ENCODE data around the gene ITGA8. TPM values are rescaled to one million over a fixed set of nuclear protein-coding genes. Genes with fewer than 3 reads are reported as not detected.

The ITGA8 gene
- polyA plus RNA-seq, 1 experiment = 0.25 TPM

DNA sequence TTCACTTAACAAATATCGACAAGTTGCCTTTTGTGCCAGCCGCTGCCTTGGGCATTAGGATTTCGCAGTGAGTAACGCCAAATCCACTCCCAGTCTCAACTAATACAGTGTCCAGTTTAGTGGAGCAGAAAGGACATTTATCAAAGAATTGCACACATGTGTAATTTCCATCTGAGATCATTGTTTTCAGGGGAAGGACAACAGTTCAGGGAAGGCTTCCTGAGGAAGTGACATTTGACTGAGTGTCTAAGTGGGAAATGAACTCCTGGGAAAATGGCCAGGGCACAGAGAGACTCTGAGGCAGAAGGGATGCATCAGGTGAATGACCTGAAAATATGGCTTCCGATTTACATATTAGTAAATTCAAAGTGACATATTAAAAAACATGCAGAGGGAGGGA, 89.4 kb downstream of the ITGA8 start:
- no peak for TF ChIP-seq CTCF (IDR thresholded peaks at IDR 0.05; ENCODE audit: low read depth, low read length)
- Histone ChIP-seq H3K27me3 (ENCODE audit: control insufficient read depth, insufficient read depth, low read length) (no peaks in the 10 kb centered on the region), H3K27ac (ENCODE audit: low read depth, low read length) (no peak overlapping the region), H3K4me3 (ENCODE audit: low read depth, low read length) (no peak overlapping the region), H3K9me3 (ENCODE audit: control insufficient read depth, insufficient read depth, low read length) (no peaks in the 10 kb centered on the region)
- ChIA-PET CTCF (no interaction called here), POLR2A (no interaction called here)
- no peak for DNase-seq (ENCODE audit: low read depth, low spot score)

- ChIA-PET CTCF (no interaction called here), POLR2A (no interaction called here)
- H3K4me3 ChIP-seq (ENCODE audit: low read depth, low read length) = no peak overlapping the region
- TF ChIP-seq CTCF (IDR thresholded peaks at IDR 0.05; ENCODE audit: low read depth, low read length) = no peak
- no peak overlapping the region for H3K27ac ChIP-seq (ENCODE audit: low read depth, low read length)
- no peak for DNase-seq (ENCODE audit: low read depth, low spot score)
- peaks cover 4% of the 10 kb centered on the region for H3K27me3 ChIP-seq (ENCODE audit: control insufficient read depth, insufficient read depth, low read length)
- no peaks in the 10 kb centered on the region for H3K9me3 ChIP-seq (ENCODE audit: control insufficient read depth, insufficient read depth, low read length)
Observed at GRCh38 chr10:15627617-15628196, 92.0 kb downstream of the ITGA8 start.

DNA sequence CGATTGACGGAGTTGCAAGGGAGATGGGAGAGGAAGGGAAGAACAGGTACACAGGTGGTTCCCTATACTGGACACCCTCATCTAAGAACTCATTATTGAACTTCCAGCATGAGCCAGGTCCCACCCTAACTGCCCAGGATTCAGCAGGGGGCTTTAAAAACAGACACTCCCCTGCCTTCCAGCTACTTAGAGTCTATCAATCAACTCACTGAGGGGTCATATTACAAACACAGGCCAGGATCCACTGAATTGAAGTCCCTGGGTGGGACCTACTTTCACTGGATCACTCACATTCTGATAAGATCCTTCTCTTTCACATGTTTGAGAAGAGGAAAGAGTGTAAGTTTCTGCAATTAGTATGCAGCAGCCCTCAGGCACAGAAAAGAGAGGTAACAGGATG, 92.8 kb downstream of the ITGA8 start:
- no peak for DNase-seq (ENCODE audit: low read depth, low spot score)
- no peaks in the 10 kb centered on the region for H3K9me3 ChIP-seq (ENCODE audit: control insufficient read depth, insufficient read depth, low read length)
- no peak overlapping the region for H3K4me3 ChIP-seq (ENCODE audit: low read depth, low read length)
- ChIA-PET POLR2A (no interaction called here), CTCF (no interaction called here)
- no peak for TF ChIP-seq CTCF (IDR thresholded peaks at IDR 0.05; ENCODE audit: low read depth, low read length)
- H3K27me3 ChIP-seq (ENCODE audit: control insufficient read depth, insufficient read depth, low read length) = peaks cover 4% of the 10 kb centered on the region
- no peak overlapping the region for H3K27ac ChIP-seq (ENCODE audit: low read depth, low read length)

DNA sequence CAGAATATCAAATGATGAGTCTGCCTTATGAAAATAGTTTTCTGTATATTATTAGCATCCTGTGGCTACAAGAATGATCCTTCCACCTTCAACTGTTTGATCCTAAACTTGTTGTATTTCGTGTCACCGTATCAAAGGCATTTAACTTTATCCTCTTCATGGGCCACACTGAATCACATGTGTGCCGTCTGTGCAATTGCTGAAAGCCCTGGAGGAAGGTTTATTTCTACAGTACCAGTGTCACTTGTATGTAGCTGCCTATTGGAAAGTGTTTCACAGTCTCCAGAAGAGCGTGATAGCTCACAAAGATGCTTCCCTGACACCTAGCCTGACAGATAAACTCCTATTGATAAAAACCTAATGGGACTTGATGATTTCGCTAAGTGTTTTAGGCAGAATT, 94.5 kb downstream of the ITGA8 start:
- Histone ChIP-seq H3K4me3 (ENCODE audit: low read depth, low read length) (no peak overlapping the region), H3K27me3 (ENCODE audit: control insufficient read depth, insufficient read depth, low read length) (peaks cover 6% of the 10 kb centered on the region), H3K9me3 (ENCODE audit: control insufficient read depth, insufficient read depth, low read length) (no peaks in the 10 kb centered on the region), H3K27ac (ENCODE audit: low read depth, low read length) (no peak overlapping the region)
- POLR2A ChIA-PET = no interaction called here
- CTCF ChIA-PET = no interaction called here
- no peak for TF ChIP-seq CTCF (IDR thresholded peaks at IDR 0.05; ENCODE audit: low read depth, low read length)
- no peak for DNase-seq (ENCODE audit: low read depth, low spot score)

DNA sequence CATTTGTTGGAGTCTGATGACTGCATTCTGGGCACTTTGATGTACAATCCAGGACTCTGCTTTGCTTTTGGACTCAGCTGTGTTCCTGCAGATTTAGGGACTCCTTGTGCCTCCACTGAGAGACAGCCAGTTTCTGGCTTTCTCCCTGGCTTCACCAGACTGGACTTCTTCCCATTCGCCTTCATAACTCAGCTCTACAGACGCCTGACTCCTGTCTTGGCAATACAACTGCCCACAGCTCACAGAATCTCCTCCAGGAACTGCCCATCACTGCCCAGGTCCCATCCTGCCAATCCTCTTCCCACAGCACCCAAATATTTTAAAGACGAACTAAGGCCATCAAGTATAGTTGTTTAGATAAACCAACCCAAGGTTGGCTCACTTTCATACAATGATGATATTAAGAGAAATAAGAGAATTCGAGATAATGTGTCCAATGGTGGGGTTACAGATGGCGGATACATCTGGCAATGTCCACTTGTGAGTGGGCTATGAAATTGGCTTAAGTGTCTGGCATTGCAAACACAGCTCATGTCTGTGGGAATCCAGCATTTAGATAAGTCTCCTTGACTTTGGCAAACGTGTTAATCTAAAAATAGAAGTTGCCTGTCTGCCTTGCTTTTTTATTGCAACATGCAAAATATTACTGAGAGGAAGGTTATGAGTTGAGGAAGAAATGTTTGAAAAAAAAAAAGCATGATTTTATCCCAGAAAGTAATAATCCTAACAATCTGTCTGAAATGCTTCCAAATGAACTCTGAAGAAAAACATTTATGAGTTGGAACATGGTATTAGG, 95.1 kb downstream of the ITGA8 start:
- Histone ChIP-seq H3K4me3 (ENCODE audit: low read depth, low read length) (no peak overlapping the region), H3K9me3 (ENCODE audit: control insufficient read depth, insufficient read depth, low read length) (no peaks in the 10 kb centered on the region), H3K27ac (ENCODE audit: low read depth, low read length) (no peak overlapping the region), H3K27me3 (ENCODE audit: control insufficient read depth, insufficient read depth, low read length) (peaks cover 7% of the 10 kb centered on the region)
- POLR2A ChIA-PET = no interaction called here
- CTCF ChIA-PET = no interaction called here
- TF ChIP-seq CTCF (IDR thresholded peaks at IDR 0.05; ENCODE audit: low read depth, low read length) = no peak
- no peak for DNase-seq (ENCODE audit: low read depth, low spot score)

Measured in AG04450 (cell line).